ENCODE measurements around the gene F2R. TPM values are rescaled to one million over a fixed set of nuclear protein-coding genes. Genes with fewer than 3 reads are reported as not detected.

Gene F2R
- total and polyA plus RNA-seq, 2 of the 8 experiments (the other 6 are each of a cell fraction or from before 2014, with no cell fraction given), result 23.8 to 29.1 TPM

GRCh38 chr5:76715486-76715735, 515 bp upstream of the F2R start:
- Histone ChIP-seq H3K27me3 (replicated peaks in 1 of 4; ENCODE audit: control insufficient read depth in 3 of 4, extremely low read depth in 1 of 4, insufficient read depth in 3 of 4, low read length in 3 of 4) (peaks cover 5 to 19% (median 14%) of the 10 kb centered on the region in 4 experiments), H2AK5ac (ENCODE audit: low read depth, low read length) (no peak overlapping the region), H3K36me3 (ENCODE audit: control insufficient read depth in 2 of 4, insufficient read depth in 4 of 4, low read length in 3 of 4) (no peaks in the 10 kb centered on the region), H3K79me1 (ENCODE audit: low read depth, low read length) (peaks cover 2% of the 10 kb centered on the region; the same call in 1 of the 2 replicates), H3K4me2 (ENCODE audit: insufficient read depth in 1 of 2, low read depth in 2 of 2, low read length in 2 of 2) (peak overlapping the region; percentile 81 to 96), H4K8ac (ENCODE audit: extremely low read depth, insufficient read depth, low read length) (peak overlapping the region; percentile 90; the same call in 1 of the 2 replicates), H3K27ac (ENCODE audit: low read depth, low read length) (no peak overlapping the region), H3K4me3 (ENCODE audit: extremely low read depth in 1 of 4, insufficient read depth in 2 of 4, low read depth in 3 of 4, low read length in 4 of 4) (peak overlapping the region; percentile 50 to 86 (median 60)), H3K18ac (ENCODE audit: extremely low read depth, low read length) (no peak overlapping the region; the same call in 1 of the 2 replicates), H3K9ac (replicated peaks in 1 of 4; ENCODE audit: extremely low read depth in 1 of 4, low read depth in 3 of 4, low read length in 3 of 4) (0 out of 7 replicates have a peak overlapping the region, but pooled peaks of 1 of the 4 experiments have one; percentile 19), H3K23me2 (ENCODE audit: low read depth, low read length) (peaks cover 13% of the 10 kb centered on the region; the same call in 1 of the 2 replicates), H3K56ac (replicated peaks; ENCODE audit: insufficient read length, low read depth, low read length) (no peak overlapping the region), H2AFZ (ENCODE audit: low read length) (peak overlapping the region; percentile 14; the same call in 1 of the 2 replicates), H3K79me2 (ENCODE audit: control insufficient read depth in 1 of 2, insufficient read depth in 2 of 2, low read length in 2 of 2) (peaks cover 6 to 30% of the 10 kb centered on the region in 2 experiments), H3K9me3 (ENCODE audit: insufficient read depth in 2 of 2, low read depth in 1 of 2, low read length in 1 of 2) (no peaks in the 10 kb centered on the region), H4K20me1 (replicated peaks in 1 of 2; ENCODE audit: control insufficient read depth in 1 of 2, insufficient read depth in 2 of 2, low read length in 2 of 2) (peaks cover 2 to 3% of the 10 kb centered on the region in 2 experiments), H2BK5ac (ENCODE audit: low read depth, low read length) (no peak overlapping the region; the same call in 1 of the 2 replicates), H2BK15ac (ENCODE audit: low read length) (0 out of 2 replicates have a peak overlapping the region, but pooled peaks have one; percentile 8), H4K5ac (ENCODE audit: insufficient read length, low read depth, low read length) (no peak overlapping the region), H3K23ac (ENCODE audit: insufficient read length) (no peak overlapping the region), H2BK20ac (ENCODE audit: low read length) (no peak overlapping the region), H3K14ac (ENCODE audit: insufficient read length) (no peak overlapping the region), H4K91ac (replicated peaks; ENCODE audit: insufficient read length, low read length) (no peak overlapping the region), H2BK12ac (ENCODE audit: low read depth, low read length) (no peak overlapping the region), H3K4ac (replicated peaks; ENCODE audit: insufficient read length, low read depth, low read length) (no peak overlapping the region), H2BK120ac (replicated peaks; ENCODE audit: low read depth, low read length) (no peak overlapping the region), H3K4me1 (replicated peaks in 1 of 4; ENCODE audit: control insufficient read depth in 3 of 4, insufficient read depth in 4 of 4, low read length in 3 of 4) (peaks cover 0 to 2% (median 0%) of the 10 kb centered on the region in 4 experiments; a peak in 2 of 7 replicates)
- TF ChIP-seq, protein P1, sequence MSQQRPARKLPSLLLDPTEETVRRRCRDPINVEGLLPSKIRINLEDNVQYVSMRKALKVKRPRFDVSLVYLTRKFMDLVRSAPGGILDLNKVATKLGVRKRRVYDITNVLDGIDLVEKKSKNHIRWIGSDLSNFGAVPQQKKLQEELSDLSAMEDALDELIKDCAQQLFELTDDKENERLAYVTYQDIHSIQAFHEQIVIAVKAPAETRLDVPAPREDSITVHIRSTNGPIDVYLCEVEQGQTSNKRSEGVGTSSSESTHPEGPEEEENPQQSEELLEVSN (IDR thresholded peaks at IDR 0.05), result 0 out of 2 replicates have a peak, but pooled peaks have one; percentile 26
- TF ChIP-seq USF2 (IDR thresholded peaks at IDR 0.05; ENCODE audit: low read length), result no peak
- CTCF ChIA-PET (ENCODE audit: partially characterized antibody), result interaction anchor here (1.2 to 2.4 kb wide), 5 partner anchors 10 to 361 kb away, joined by 3 to 12 read pairs (median 3); no protein-coding TSS in a partner anchor
- WGBS, 2 experiments (ENCODE audit: extremely low coverage in 1 of 2, insufficient coverage in 1 of 2, insufficient read length in 1 of 2, insufficient replicate concordance in 2 of 2, low coverage in 1 of 2, low lambda C conversion rate in 2 of 2, missing lambda C conversion rate in 1 of 2), result 4% methylated on average over 14 of the region's 14 CpGs; no CpG with 5 or more reads in 1 of the 2 experiments
- DNase-seq (ENCODE audit: low read depth in 1 of 2, low spot score in 2 of 2), result no peak
- no peak for FAIRE-seq
- POLR2A ChIA-PET (ENCODE audit: partially characterized antibody), result interaction anchor here (1.1 kb wide), 1 partner anchor 12 kb away, joined by 3 read pairs; no protein-coding TSS in a partner anchor

Data from H1 (cell line).